Neural cell (in vitro differentiated cells): ENCODE measurements around the gene GRM5.

Experiments
- POLR2AphosphoS5 ChIP-seq: IDR thresholded peaks from 2 replicates; pipeline ENCODE4 v1.6.1; 2012
- TF ChIP-seq, protein P1 (sequence below): fragments of 450-650 bp; IDR thresholded peaks from 2 replicates; pipeline ENCODE4 v1.5.1; 2014; ENCODE audit warnings: antibody characterized with exemption, mild to moderate bottlenecking, moderate library complexity; ENCODE audit not compliant: poor library complexity, severe bottlenecking

DNA sequence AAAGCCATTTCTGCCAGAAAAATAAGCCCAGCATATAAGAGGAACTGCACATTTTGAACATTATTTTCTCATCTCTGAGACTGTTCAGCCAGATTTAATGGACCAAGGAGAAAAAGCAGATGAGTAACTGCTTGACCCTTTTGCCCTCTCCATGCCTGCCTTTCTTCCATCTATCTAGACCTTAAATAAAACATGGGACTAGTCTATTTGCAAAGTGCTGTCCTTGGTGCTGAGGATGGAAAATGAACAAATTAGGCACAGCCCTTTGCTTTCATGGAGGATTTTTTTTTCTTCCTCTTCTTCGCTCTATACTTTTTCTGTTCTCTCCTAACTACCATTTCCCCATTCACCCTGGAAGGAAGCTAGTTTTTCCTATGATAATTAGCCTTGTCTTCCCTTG lies 361.3 kb downstream of the GRM5 start:
- TF ChIP-seq, protein P1, sequence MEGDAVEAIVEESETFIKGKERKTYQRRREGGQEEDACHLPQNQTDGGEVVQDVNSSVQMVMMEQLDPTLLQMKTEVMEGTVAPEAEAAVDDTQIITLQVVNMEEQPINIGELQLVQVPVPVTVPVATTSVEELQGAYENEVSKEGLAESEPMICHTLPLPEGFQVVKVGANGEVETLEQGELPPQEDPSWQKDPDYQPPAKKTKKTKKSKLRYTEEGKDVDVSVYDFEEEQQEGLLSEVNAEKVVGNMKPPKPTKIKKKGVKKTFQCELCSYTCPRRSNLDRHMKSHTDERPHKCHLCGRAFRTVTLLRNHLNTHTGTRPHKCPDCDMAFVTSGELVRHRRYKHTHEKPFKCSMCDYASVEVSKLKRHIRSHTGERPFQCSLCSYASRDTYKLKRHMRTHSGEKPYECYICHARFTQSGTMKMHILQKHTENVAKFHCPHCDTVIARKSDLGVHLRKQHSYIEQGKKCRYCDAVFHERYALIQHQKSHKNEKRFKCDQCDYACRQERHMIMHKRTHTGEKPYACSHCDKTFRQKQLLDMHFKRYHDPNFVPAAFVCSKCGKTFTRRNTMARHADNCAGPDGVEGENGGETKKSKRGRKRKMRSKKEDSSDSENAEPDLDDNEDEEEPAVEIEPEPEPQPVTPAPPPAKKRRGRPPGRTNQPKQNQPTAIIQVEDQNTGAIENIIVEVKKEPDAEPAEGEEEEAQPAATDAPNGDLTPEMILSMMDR, result no peak
- TF ChIP-seq POLR2AphosphoS5, result no peak
